Activated CD4-positive, alpha-beta T cell treated with anti-CD3 and anti-CD28 coated beads for 48 hours (primary cell): Measurements from ENCODE around the gene CASP10.
"Not testable (repeated sequence)": the region's sequence is repeated elsewhere in the genome, so short reads cannot be mapped to it uniquely, and the experiment has no call there.

Experiments
- DNase-seq: peaks from one replicate; pipeline ENCODE4 v3.0.0-alpha.2; 2020

Gene CASP10

DNA sequence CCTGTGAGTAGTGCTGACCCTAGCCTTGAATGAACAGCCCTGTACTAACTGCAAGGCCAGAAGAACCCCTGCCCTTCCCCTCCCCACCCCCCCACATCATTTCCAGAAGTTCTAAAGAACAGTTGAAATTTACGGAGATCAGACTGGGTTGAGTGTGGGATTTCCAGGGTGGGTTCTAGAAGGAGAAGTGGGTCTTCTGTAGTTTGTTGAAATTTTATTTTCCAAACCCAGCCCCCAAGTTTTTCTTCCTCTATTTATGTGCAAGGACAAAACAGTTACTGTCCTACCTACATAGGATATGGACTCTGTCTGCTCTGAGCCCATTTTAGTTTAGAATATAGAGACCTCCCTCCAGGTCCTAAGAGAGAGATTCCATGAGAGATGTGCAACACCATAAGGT lies 26.3 kb upstream of the CASP10 start:
- DNase-seq = no peak

DNA sequence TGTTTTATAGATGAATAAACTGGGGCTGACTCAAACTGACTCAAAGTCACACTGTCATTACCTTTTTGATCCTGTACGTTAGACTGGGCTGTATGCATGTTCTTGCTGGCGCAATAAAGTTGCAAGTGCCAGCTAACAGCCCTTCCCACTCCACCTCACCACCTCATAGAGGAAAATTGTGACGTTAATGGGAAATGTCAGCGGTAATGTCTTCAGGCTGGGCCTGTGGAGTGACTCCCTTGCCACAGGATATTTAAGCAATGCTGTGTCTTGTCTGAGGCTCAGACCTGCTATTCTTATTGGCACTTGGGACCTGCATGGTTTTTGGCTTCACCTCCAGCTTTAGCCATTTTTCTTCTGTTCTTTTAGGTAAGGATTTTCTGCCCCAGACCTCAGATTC lies 25.2 kb upstream of the CASP10 start:
- DNase-seq = no peak

DNA sequence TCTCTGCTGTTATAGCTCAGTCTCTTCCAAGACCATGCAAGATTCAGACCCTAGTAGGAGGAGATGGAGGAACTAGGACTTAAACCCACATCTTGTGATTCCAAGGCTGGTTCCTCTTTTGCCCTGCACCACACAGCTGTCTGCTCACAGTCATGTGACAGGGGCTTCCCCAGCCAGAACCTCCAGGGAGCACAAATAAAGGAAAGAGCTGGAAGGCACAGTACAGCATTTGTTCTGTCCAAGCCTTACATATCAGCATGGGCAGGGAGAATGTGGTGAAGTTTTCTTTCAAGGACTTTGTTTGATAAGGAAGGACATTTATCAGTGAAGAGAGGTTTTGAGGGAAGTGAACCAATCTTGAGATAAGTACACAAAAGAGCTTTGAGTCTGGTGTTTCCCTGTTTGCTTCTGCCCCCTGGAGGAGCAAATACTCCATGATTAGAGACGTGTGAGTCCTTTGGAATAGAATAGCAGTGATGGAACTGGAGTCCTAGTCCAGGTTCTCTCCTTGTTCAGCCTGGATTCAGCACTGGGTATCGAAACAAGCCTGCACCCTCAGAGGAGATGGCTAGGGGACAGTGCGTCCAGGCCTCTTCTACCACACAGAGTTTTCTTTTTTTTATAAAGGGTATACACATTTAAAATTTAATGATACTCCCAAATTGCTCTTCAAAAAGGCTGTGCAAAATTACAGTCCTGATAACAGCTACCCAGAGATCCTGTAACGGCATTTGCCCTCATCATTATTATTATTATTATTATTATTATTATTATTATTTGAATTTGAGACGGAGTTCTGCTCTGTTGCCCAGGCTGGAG lies 24.6 kb upstream of the CASP10 start:
- DNase-seq = peak; percentile 45

DNA sequence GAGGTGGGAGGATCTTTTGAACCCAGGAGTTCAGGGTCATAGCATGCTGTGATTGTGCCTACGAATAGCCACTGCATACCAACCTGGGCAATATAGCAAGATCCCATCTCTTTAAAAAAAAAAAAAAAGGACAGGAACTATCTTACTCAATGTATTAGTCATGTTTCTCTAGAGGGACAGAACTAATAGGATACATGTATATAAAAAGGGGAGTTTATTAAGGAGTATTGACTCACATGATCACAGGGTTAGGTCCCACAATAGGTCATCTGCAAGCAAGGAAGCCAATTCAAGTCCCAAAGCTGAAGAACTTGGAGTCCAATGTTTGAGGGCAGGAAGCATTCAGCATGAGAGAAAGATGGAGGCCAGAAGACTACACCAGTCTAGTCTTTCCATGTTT lies 18.8 kb upstream of the CASP10 start:
- DNase-seq = no peak

DNA sequence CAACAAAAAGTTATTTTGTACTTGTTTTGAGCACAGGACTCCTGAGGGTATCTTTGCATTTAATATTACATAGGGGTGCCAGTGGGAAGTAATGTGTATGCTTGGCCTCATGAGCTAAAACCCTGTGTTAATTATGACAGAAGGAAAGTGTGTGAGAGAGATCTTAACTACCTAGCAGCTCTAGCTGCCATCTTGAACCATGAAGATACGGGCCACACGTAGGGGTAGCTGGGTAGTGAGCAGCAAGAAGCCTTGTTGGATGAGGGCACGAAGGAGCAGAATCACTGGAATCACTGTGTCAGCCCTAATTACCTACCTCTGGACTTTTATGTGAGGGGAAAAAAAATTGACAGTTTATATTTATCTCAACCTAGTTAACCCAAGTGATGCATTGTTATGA lies 15.4 kb upstream of the CASP10 start:
- no peak for DNase-seq

DNA sequence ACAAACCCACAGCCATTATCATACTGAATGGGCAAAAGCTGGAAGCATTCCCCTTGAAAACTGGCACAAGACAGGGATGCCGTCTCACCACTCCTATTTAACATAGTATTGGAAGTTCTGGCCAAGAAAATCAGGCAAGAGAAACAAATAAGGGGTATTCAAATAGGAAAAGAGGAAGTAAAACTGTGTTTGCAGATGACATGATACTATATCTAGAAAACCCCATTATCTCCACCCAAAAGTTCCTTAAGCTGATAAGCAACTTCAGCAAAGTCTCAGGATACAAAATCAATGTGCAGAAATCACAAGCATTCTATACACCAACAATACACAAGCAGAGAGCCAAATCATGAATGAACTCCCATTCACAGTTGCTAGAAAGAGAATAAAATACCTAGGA lies 14.4 kb upstream of the CASP10 start:
- not testable (repeated sequence) for DNase-seq

DNA sequence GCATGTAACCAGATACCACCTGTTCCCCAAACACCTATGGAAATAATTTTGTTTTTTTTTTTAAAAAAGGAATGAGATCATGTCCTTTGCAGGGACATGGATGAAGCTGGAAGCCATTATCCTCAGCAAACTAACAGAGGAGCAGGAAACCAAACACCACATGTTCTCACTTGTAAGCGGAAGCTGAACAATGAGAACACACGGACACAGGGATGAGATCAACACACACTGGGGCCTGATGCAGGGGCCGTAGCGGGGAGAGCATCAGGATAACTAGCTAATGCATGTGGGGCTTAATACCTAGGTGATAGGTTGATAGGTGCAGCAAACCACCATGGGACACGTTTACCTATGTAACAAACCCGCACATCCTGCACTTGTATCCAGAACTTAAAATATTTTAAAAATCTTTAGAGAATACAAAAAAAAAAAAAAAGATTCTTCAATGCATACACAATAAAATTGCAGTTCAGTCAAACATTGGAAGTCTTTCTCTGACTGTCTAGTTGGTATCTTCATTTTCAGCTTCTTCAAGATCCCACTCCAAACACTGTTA lies 11.6 kb upstream of the CASP10 start:
- no peak for DNase-seq

DNA sequence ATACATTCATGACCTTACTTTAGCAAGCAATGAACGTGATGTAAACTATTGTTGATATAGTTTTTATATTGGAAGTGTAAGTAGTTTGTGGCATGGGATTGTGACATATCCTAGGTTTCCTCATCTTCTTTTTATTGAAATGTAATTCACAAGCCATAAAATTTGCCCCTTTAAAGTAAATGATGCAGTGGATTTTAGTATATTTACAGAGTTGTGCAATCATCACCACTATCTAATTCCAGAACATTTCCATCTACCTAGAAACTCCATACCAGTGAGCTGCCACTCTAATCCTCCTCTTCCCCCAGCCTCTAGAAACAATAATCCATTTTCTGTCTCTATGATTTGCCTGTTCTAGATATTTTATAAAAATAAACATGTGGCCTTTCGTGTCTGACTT lies 10.7 kb upstream of the CASP10 start:
- DNase-seq = no peak

DNA sequence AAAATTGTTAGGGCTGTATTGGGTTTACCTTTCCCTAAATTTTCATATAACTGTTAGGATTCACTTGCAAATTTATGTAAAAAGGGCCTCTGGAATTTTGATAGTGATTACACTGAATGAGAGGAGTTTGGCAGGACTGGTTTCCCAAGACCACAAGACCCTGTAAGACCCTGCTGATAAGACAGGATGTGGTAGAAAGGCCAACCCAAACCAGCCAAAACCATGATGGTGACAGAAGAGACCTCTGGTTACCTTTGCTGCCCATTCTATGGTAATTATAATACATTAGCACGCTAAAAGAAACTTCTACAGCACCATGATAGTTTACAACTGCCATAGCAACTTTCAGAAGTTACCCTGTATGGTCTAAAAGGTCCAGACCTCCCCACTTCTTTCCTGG lies 8.3 kb upstream of the CASP10 start:
- DNase-seq = no peak

DNA sequence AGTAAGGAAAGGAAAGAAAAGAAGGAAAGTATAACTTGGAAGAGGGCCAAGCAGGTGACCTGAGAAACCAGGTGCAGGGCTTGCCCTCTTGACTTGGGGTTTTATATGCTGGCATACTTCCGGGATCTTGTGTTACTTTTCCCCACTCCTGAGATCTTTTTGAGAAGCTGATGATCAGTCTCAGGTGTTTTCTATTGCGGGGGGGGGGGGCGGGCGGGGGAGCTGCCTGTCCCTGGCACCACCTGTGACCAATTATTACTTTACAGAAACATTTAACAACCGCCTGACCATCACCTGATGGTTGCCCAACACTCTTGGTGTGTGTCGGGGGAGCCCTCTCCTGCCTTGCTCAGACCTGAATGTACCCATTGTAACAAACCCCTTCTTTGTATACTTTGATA lies 6.9 kb upstream of the CASP10 start:
- DNase-seq = no peak

DNA sequence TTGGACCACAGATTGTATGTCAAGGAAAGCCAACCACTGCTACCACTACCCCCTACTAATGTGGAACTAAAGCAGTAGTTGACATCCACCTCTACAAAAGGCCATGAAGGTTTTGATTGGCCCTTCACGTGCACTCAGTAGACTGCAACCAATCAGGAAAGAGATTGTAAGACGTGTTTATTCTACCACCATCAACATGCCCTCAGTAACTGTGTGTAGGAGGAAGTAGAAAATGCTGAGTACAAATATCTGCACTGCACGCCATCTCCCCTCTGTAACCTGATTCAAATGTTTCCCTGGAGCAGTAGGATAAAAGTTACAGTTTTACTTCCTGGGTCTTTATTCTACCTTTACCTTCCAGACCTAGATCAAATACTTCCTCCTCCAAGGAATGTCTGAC lies 2.9 kb upstream of the CASP10 start:
- DNase-seq = no peak

DNA sequence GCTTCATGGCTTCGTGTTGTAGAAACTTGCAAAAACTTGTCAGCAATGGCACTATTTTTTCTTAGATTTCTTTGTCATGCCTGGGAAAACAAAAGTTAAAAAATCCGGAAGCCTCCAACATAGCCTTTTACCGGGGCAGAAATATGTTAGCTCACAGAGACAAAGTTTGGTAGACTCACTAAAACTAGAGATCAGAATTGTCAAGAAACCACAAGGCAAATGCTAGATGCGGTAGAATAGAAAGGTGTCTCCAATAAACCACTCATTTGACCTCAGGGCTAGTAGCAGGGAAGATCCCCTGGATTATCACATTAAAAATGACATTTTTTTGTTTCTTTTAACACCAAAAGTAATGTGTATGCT lies 405 bp downstream of the CASP10 start:
- DNase-seq = no peak

DNA sequence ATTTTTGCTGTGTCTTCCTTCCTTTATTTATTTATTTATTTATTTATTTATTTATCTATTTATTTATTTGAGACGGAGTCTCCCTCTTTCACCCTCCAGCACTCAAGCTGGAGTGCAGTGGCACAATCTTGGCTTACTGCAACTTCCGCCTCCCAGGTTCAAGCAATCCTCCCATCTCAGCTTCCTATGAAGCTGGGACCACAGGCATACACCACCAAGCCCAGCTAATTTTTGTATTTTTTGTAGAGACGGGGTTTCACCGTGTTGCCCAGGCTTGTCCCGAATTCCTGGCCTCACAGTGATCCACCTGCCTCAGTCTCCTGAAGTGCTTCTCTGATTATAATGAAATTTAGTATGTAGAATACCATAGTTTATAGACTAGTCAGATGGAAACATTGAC lies 894 bp downstream of the CASP10 start:
- DNase-seq = not testable (repeated sequence)

DNA sequence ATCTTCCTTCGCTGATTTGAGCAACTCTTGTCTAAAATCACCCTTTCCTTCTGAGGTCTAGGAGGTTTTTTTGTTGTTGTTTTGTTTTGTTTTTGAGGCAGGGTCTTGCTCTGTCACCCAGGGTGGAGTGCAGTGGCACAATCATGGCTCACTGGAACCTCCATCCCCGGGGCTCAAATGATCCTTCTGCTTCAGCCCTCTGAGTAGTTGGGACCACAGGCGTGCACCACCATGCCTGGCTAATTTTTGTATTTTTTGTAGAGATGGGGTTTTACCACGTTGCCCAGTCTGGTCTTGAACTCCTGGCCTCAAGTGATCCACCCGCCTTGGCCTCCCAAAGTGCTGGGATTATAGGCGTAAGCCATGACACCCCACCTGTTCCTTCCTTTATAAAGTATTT lies 1.3 kb downstream of the CASP10 start:
- not testable (repeated sequence) for DNase-seq

DNA sequence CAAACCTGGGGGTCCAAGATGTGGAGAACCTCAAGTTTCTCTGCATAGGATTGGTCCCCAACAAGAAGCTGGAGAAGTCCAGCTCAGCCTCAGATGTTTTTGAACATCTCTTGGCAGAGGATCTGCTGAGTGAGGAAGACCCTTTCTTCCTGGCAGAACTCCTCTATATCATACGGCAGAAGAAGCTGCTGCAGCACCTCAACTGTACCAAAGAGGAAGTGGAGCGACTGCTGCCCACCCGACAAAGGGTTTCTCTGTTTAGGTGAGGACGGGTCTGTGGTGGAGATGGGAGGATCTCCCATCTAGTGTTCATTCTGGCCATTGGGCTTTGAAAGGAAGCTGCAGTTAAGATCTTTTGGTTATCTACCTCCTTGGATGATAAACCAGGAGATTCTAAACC lies 2.9 kb downstream of the CASP10 start:
- DNase-seq = no peak

DNA sequence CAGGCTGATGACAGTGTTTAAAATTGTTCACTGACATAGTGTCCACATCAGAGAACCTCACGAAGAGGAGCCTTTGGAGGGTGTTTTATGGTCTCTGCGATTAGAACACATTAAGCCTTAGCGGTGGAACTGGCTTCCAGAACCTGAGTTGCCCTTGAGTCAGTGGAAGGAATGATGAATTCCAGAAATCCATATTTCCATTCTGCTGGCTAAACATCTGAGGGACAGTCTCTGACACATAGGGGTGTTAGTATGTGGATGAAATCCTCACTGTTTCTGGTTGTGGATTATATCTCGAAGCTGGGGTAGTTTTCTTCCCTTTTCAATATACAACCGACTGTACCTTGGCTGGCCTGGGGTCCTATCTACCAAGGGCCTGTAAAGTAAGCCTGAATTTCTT lies 4.0 kb downstream of the CASP10 start:
- DNase-seq = no peak

DNA sequence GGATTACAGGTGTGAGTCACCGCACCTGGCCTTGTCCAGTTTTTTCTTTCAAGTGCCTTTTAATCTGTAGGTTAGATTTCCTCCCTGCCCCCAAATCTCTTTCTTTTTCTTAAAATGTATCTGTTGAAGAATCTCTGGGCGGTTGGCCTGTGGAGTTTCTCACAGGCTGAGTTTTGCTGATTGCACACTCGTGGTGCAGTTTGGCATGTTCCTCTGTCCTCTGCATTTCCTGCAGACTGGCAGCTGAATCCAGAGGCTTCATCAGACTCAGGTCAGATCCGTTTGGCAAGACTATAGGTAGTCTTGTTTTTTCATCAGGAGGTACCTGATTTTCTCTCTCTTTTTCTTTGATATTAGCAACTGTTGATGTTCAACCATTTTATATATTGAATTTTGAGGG lies 5.5 kb downstream of the CASP10 start:
- DNase-seq = no peak

DNA sequence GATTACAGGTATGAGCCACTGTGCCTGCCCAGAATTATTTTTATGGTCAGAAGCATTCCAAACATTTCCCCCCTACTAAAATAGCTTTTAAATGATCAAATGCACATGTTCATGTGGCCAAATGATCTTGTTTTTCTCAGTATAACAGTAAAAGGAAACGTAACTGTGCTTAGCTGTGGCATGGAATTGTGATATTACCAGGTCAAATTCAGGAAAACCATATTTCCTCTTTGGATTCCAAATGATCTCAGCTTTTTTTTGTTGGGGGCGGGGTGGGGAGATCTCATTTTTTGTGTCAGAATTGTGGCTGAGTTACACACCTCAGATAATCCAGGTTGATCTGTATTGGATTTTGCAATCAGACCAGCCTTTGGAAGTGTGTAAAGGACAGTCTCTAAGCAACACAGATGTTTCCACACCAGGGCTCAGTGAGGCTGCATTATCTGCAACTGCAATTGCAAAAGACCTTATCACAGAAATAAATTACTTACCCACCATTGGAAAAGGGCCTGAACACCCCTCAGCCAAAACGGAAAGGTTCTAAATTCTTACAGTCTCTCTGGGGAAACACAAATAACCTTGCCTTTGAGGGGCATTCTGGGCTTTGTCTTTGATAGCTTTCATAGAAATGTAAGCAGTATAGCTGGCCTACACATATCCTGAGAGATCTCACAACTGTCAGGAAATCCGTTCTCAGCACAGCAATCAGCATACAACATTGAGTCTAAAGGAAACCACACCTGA lies 8.4 kb downstream of the CASP10 start:
- no peak for DNase-seq

DNA sequence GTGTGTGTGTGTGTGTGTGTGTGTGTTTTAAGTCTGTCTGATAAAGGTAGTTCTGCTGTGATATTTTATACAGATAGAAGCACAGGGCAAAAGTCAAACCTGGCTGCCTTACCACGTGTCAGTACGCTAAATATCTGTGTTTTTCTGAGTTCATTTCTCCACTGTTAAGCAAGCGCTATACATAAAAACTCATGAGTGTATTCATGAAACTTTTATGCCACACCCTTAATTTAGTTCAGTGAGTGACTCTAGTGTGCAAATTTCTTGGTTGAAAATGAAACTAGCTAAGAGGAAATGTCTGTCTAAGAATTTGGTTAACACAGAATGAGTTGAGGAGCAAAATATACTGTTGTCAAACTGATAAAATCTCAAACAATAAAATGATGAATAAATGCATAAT lies 11.2 kb downstream of the CASP10 start:
- DNase-seq = no peak

DNA sequence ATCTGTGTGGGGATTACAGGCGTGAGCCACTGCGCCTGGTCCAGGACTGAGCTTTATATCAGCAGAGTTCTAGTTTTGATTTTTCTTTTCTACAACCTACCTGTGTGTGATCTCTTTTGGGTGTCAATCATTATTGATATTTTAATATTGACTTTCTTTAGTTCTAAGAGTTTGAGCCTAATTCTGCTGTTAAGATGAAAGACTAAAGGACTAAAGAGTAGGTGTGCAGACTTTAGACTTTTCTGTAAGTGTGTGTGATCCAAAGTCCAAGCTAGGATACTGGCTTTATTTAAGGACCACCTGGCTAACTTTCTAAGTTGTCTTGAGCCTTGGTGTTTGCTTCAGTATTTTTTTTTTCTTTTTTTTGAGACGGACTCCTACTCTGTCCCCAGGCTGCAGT lies 12.4 kb downstream of the CASP10 start:
- DNase-seq = no peak

DNA sequence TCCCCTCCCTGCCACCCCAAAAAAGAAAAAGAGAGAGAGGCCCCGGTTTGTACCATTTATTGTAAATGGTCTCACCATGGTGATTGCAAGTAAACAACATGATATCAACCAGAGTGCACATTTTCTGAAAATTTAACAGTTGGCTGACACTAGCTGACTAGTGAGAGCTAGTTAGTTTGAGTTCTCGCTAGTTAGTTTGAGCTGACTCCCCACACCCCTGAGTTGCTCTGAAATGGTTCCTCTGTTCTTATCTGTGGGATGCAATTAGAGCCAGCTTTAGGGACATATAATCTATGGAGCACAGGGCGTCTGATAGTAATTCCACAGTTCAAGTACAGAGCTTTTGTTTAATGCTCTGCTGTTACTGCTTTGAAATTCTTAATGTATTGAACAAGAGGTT lies 13.1 kb downstream of the CASP10 start:
- no peak for DNase-seq

DNA sequence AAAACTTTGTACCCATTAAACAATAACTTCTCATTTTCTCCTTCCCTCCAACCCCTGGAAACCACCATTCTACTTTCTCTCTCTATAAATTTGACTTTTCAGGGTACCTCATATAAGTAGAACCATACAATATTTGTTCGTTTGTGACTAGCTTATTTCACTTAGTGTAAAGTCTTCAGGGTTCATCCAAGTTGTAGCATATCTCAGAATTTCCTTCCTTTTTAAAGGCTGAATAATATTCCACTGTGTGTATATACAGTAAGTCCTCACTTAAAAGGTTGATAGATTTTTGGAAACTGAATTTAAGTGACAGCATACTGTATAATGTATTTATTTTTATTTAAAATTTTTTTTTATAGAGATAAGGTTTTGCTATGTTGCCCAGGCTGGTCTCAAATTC lies 13.9 kb downstream of the CASP10 start:
- DNase-seq = no peak

DNA sequence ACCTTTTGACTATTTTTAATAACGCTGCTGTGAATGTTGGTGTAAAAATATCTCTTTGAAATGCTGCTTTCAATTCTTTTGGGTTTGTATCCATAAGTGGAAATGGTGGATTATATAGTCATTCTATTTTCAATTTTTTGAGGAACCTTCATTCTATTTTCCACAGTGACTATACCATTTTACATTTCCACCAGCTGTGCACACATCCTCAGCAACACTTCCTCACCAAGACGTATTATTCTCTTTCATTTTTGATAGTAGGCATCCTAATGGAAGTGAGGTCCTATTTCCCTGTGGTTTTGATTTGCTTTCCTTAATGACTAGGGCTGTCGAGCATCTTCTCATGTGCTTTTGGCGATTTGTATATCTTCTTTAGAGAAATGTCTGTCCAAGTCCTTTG lies 14.8 kb downstream of the CASP10 start:
- no peak for DNase-seq

DNA sequence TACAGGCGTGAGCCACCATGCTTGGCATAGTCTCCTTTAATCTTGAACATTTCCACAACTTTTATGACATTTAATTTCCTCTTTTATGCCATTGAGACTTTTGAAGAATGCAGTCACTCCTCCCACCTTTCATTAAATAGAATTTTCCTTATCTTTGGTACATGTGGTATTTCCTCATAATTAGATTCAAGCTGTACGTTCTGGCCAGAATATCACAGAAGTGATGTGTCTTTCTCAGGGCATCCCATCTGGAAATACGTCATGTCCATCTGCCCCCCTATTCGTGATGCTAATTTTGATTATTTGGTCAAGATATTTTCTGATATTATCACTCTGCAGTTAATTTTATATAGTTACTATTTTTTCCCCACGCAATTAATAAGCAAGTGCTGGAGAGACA lies 16.9 kb downstream of the CASP10 start:
- DNase-seq = no peak

DNA sequence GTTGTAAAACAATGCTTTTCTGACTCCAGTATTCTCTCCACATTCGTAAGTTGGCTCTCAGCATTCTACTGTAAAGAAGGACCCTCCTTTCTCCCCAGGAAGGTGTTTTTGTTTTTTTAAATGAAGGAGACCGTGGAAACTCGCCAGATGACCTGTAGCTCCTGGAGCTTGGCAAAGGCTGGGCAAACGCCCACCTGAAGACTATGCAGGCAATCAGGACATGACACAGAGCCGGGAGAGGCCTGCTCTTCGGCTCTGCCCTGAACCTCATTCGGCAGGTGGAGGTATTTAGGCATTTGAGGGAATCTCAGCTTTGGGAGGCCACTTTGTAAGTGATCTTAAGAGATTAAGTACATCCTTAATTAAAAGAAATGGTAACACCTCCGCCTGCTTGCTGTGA lies 17.4 kb downstream of the CASP10 start:
- no peak for DNase-seq
